Liver (tissue), 9 donors: ENCODE measurements around the gene DCP2. TPM values are rescaled to one million over a fixed set of nuclear protein-coding genes. Genes with fewer than 3 reads are reported as not detected.

Experiments used
- DNase-seq: peaks from one replicate; pipeline ENCODE4 v3.0.0-alpha.2; 2017; ENCODE audit warnings: low spot score
- H3K27ac ChIP-seq, 2 donors: one replicate each; pipeline ENCODE4 v1.7.0; 2013; ENCODE audit warnings: inconsistent platforms in 2 of 2, low read length in 2 of 2, control low read depth in 1 of 2, low read depth in 1 of 2, mild to moderate bottlenecking in 1 of 2
- H3K27me3 ChIP-seq, 4 donors: one replicate each; pipeline versions ENCODE4 v1.6.1 to v1.7.0; 2013; ENCODE audit warnings: low read length in 3 of 4, inconsistent platforms in 1 of 4, mild to moderate bottlenecking in 1 of 4, moderate library complexity in 1 of 4; ENCODE audit not compliant: control insufficient read depth in 4 of 4, insufficient read depth in 4 of 4
- H3K36me3 ChIP-seq, 4 donors: one replicate each; pipeline versions ENCODE4 v1.6.1 to v1.7.0; 2013; ENCODE audit warnings: low read length in 3 of 4, mild to moderate bottlenecking in 3 of 4, low read depth in 1 of 4, moderate library complexity in 1 of 4; ENCODE audit not compliant: control insufficient read depth in 4 of 4, insufficient read depth in 3 of 4
- H3K4me1 ChIP-seq, 4 donors: one replicate each; pipeline versions ENCODE4 v1.6.1 to v1.7.0; 2013; ENCODE audit warnings: low read length in 3 of 4, mild to moderate bottlenecking in 3 of 4, moderate library complexity in 1 of 4; ENCODE audit not compliant: control insufficient read depth in 4 of 4, insufficient read depth in 4 of 4
- H3K4me3 ChIP-seq, 3 donors: one replicate each; pipeline versions ENCODE4 v1.6.1 to v1.7.0; 2013; ENCODE audit warnings: low read length in 3 of 3, control low read depth in 1 of 3, low read depth in 1 of 3, mild to moderate bottlenecking in 1 of 3
- H3K9ac ChIP-seq, 2 donors: one replicate each; pipeline ENCODE4 v1.7.0; 2013; ENCODE audit warnings: low read length in 2 of 2, mild to moderate bottlenecking in 2 of 2, moderate library complexity in 2 of 2, control low read depth in 1 of 2, low read depth in 1 of 2
- H3K9me3 ChIP-seq, 4 donors: one replicate each; pipeline versions ENCODE4 v1.6.1 to v1.7.0; 2013; ENCODE audit warnings: low read length in 3 of 4; ENCODE audit not compliant: control insufficient read depth in 4 of 4
- ATF3 ChIP-seq: IDR thresholded peaks from 2 replicates; pipeline ENCODE4 v1.6.1; 2016; ENCODE audit warnings: antibody characterized with exemption
- CTCF ChIP-seq: fragments of 150-350 bp; IDR thresholded peaks from 2 replicates; pipeline ENCODE4 v1.5.1; 2017; ENCODE audit warnings: improper control_type of control experiment, low read depth, low read length; ENCODE audit not compliant: missing input control
- EGR1 ChIP-seq, 2 donors: IDR thresholded peaks; 2 replicates each; pipeline ENCODE4 v1.6.1; 2016 to 2018; ENCODE audit warnings: antibody characterized with exemption in 2 of 2, low read depth in 2 of 2
- FOXA1 ChIP-seq: IDR thresholded peaks from 2 replicates; pipeline ENCODE4 v1.6.1; 2016; ENCODE audit warnings: antibody characterized with exemption
- FOXA2 ChIP-seq: IDR thresholded peaks from 2 replicates; pipeline ENCODE4 v1.6.1; 2016; ENCODE audit warnings: antibody characterized with exemption
- GABPA ChIP-seq, 2 donors: IDR thresholded peaks in 1 of 2; conservative IDR thresholded peaks in 1 of 2; 2 replicates each; pipeline ENCODE4 v1.6.1; 2016; ENCODE audit warnings: antibody characterized with exemption in 2 of 2, mild to moderate bottlenecking in 1 of 2, moderate library complexity in 1 of 2
- HNF4A ChIP-seq, 2 donors: conservative IDR thresholded peaks; 2 replicates each; pipeline ENCODE4 v1.6.1; 2016; ENCODE audit warnings: antibody characterized with exemption in 2 of 2, mild to moderate bottlenecking in 2 of 2
- JUND ChIP-seq, 2 donors: IDR thresholded peaks; 2 replicates each; pipeline ENCODE4 v1.6.1; 2016; ENCODE audit warnings: antibody characterized with exemption in 2 of 2
- RAD21 ChIP-seq, 2 donors: IDR thresholded peaks; 2 replicates each; pipeline ENCODE4 v1.6.1; 2016; ENCODE audit warnings: antibody characterized with exemption in 2 of 2, mild to moderate bottlenecking in 2 of 2
- REST ChIP-seq: IDR thresholded peaks from 2 replicates; pipeline ENCODE4 v1.6.1; 2016; ENCODE audit warnings: antibody characterized with exemption, mild to moderate bottlenecking
- SP1 ChIP-seq: IDR thresholded peaks from 2 replicates; pipeline ENCODE4 v1.6.1; 2018; ENCODE audit warnings: antibody characterized with exemption, mild to moderate bottlenecking
- TAF1 ChIP-seq: conservative IDR thresholded peaks from 2 replicates; pipeline ENCODE4 v1.6.1; 2016; ENCODE audit warnings: antibody characterized with exemption, mild to moderate bottlenecking
- YY1 ChIP-seq: IDR thresholded peaks from 2 replicates; pipeline ENCODE4 v1.6.1; 2016; ENCODE audit warnings: antibody characterized with exemption, mild to moderate bottlenecking
- ZBTB33 ChIP-seq: IDR thresholded peaks from 2 replicates; pipeline ENCODE4 v1.6.1; 2016; ENCODE audit warnings: antibody characterized with exemption
- WGBS: extraction: QIAGEN DNeasy Blood & Tissue Kit; methylation state at CpG from one replicate; pipeline ENCODE4 v1.1.7; 2013; 5-methylcytosine and 5-hydroxymethylcytosine counted together
- polyA plus RNA-seq, 2 donors: library from polyadenylated mRNA; stranded (reverse) in 1 of 2; unstranded in 1 of 2; fragments of 200-250 nt in 1 of 2; fragments of >200 nt in 1 of 2; fragmentation: Nextera tagmentation in 1 of 2; extraction: Ambion mirVana in 1 of 2; gene quantifications; one replicate each; pipeline versions ENCODE4 v1.2.1 to v1.2.3, GENCODE V29; 2013 to 2015
- total RNA-seq, 2 donors: library from RNA; depleted of rRNA; stranded (reverse); fragments of >200 nt; gene quantifications; one replicate each; pipeline ENCODE4 v1.2.3, GENCODE V29; 2014
- TF ChIP-seq, protein P1 (sequence below): IDR thresholded peaks from 2 replicates; pipeline ENCODE4 v1.6.1; 2016; ENCODE audit warnings: antibody characterized with exemption
- donor health status: healthy.
- donor health status: healthy.
- donor health status: healthy.
- donor health status: healthy.
- donor health status: healthy.

DCP2 gene
- total and polyA plus RNA-seq, 4 donors, result 2.9 to 44.2 (median 12.4) TPM

GRCh38 chr5:113057557-113057984, 81.0 kb downstream of the DCP2 start:
- Histone ChIP-seq H3K4me3 (no peak overlapping the region), H3K27ac (no peak overlapping the region), H3K27me3 (no peaks in the 10 kb centered on the region), H3K9ac (no peak overlapping the region), H3K36me3 (peaks cover 2 to 66% (median 37%) of the 10 kb centered on the region in 4 donors), H3K4me1 (no peaks in the 10 kb centered on the region), H3K9me3 (no peaks in the 10 kb centered on the region)
- TF ChIP-seq ZBTB33 (no peak), RAD21 (IDR thresholded peaks at IDR 0.05) (no peak), EGR1 (IDR thresholded peaks at IDR 0.05; ENCODE audit: low read depth in 2 of 2) (no peak), GABPA (IDR thresholded peaks at IDR 0.05 in 1 of 2, conservative IDR thresholded peaks at IDR 0.05 in 1 of 2) (no peak), FOXA2 (no peak)
- TF ChIP-seq, protein P1, sequence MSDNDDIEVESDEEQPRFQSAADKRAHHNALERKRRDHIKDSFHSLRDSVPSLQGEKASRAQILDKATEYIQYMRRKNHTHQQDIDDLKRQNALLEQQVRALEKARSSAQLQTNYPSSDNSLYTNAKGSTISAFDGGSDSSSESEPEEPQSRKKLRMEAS, result no peak
- no peak for DNase-seq
- WGBS, result 93% methylated on average over 14 of the region's 14 CpGs

GRCh38 chr5:113058269-113058668, 81.7 kb downstream of the DCP2 start:
- DNase-seq, result no peak
- WGBS, result 96% methylated on average over 5 of the region's 5 CpGs
- Histone ChIP-seq H3K4me3 (no peak overlapping the region), H3K27ac (no peak overlapping the region), H3K36me3 (peaks cover 2 to 65% (median 39%) of the 10 kb centered on the region in 4 donors), H3K27me3 (no peaks in the 10 kb centered on the region), H3K9ac (no peak overlapping the region), H3K4me1 (no peaks in the 10 kb centered on the region), H3K9me3 (no peaks in the 10 kb centered on the region)
- TF ChIP-seq HNF4A (conservative IDR thresholded peaks at IDR 0.05) (no peak), SP1 (no peak), RAD21 (IDR thresholded peaks at IDR 0.05) (no peak), TAF1 (no peak), CTCF (no peak), YY1 (no peak), JUND (IDR thresholded peaks at IDR 0.05) (no peak), ATF3 (no peak), EGR1 (IDR thresholded peaks at IDR 0.05; ENCODE audit: low read depth in 2 of 2) (no peak), REST (no peak), FOXA1 (no peak)
- TF ChIP-seq, protein P1, result no peak
